WERI-Rb-1 (cell line): Measurements from ENCODE around the gene SH3GL3.
A peak's percentile ranks its signal among the peaks of the same experiment; 100 is the strongest.

Source experiments
- DNase-seq: peaks from one replicate; pipeline ENCODE4 v3.0.0-alpha.2; 2020
- H3K27ac ChIP-seq: fragments of 250-450 bp; sonication (Bioruptor Pico); 2 replicates; pipeline ENCODE4 v1.5.1; 2020; ENCODE audit warnings: mild to moderate bottlenecking, moderate library complexity
- H3K27me3 ChIP-seq: fragments of 250-450 bp; sonication (Bioruptor Pico); 2 replicates; pipeline ENCODE4 v1.5.1; 2021; ENCODE audit warnings: mild to moderate bottlenecking, low read depth, moderate library complexity; ENCODE audit not compliant: insufficient read depth, severe bottlenecking
- H3K36me3 ChIP-seq: fragments of 250-450 bp; sonication (Bioruptor Pico); 2 replicates; pipeline ENCODE4 v1.5.1; 2020; ENCODE audit warnings: mild to moderate bottlenecking, moderate library complexity
- H3K4me3 ChIP-seq: 2 replicates; pipeline ENCODE4 v1.5.1; 2011; ENCODE audit warnings: low read depth, mild to moderate bottlenecking, control low read depth, low read length
- H3K9me3 ChIP-seq: fragments of 250-450 bp; sonication (Bioruptor Pico); 2 replicates; pipeline ENCODE4 v1.5.1; 2021; ENCODE audit warnings: mild to moderate bottlenecking, moderate library complexity; ENCODE audit not compliant: severe bottlenecking
- CTCF ChIP-seq: IDR thresholded peaks from 2 replicates; pipeline ENCODE4 v1.5.1; 2011; ENCODE audit warnings: low read depth, mild to moderate bottlenecking, control low read depth, inconsistent platforms, low read length

Gene SH3GL3

GRCh38 chr15:83559310-83559966 is 112.3 kb downstream of the SH3GL3 start:
- DNase-seq, result peak; percentile 50
- no peaks in the 10 kb centered on the region for H3K27me3 ChIP-seq
- no peak overlapping the region for H3K4me3 ChIP-seq
- H3K36me3 ChIP-seq, result no peaks in the 10 kb centered on the region
- peak; percentile 78 for TF ChIP-seq CTCF
- no peaks in the 10 kb centered on the region for H3K9me3 ChIP-seq
- no peak overlapping the region for H3K27ac ChIP-seq

- Histone ChIP-seq H3K36me3 (no peaks in the 10 kb centered on the region), H3K4me3 (no peak overlapping the region), H3K27me3 (no peaks in the 10 kb centered on the region), H3K9me3 (no peaks in the 10 kb centered on the region), H3K27ac (no peak overlapping the region)
- DNase-seq, result no peak
- no peak for TF ChIP-seq CTCF
Observed at GRCh38 chr15:83561661-83562060, 114.5 kb downstream of the SH3GL3 start.

GRCh38 chr15:83565138-83565537 is 118.0 kb downstream of the SH3GL3 start:
- no peak for DNase-seq
- H3K27ac ChIP-seq, result no peak overlapping the region
- TF ChIP-seq CTCF, result no peak
- H3K36me3 ChIP-seq, result no peaks in the 10 kb centered on the region
- no peaks in the 10 kb centered on the region for H3K27me3 ChIP-seq
- no peak overlapping the region for H3K4me3 ChIP-seq
- no peaks in the 10 kb centered on the region for H3K9me3 ChIP-seq

DNA sequence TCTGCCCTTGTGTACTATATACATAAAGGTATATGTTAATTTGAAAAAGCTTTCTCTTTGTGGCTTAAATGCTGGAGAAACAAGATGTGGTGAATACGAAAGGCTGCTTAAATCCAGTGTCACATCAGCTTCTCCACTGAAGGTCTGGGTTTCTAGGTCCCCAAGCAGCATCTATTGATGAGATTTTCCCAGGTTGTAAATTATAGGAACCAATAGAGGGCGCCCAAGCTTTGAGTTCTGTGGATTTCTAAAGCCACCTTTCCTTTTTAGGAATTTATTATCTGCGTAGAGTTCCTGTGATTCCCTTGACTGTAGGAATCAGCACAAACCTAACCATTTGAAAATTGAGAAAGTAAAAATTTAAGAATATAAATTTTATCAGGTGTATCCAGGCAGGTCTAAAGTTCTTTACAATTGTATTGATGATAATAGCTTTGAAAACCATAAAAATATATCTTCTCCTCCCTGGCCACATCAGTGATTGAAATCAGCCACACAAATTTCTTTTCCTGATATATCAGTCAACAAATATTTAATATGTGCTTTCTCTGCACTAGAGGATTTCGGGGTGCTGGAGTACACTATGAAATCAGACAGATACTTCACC is 118.5 kb downstream of the SH3GL3 start:
- DNase-seq, result no peak
- Histone ChIP-seq H3K9me3 (no peaks in the 10 kb centered on the region), H3K27me3 (no peaks in the 10 kb centered on the region), H3K4me3 (no peak overlapping the region), H3K36me3 (no peaks in the 10 kb centered on the region), H3K27ac (no peak overlapping the region)
- peak; percentile 51 for TF ChIP-seq CTCF

DNA sequence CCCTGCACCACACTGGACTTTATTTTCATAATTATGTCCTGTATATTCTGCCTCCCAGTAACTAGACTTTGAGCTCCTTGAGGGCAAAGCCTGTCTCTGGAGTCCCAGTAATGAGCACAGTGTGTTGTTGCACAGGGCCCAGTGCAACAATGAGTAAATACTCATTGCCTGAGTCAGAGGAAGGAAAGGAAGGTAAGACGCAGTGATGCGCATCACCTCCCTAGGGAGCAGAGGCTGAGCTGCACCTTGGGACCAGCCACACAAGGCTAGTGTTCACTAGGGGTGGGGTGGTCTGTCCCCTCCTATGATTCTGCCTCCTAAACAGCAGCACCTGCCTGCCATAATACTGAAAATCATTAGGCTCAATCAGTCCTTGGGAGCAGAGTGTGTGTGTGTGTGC is 120.2 kb downstream of the SH3GL3 start:
- Histone ChIP-seq H3K27ac (no peak overlapping the region), H3K4me3 (no peak overlapping the region), H3K9me3 (no peaks in the 10 kb centered on the region), H3K36me3 (no peaks in the 10 kb centered on the region), H3K27me3 (no peaks in the 10 kb centered on the region)
- TF ChIP-seq CTCF, result no peak
- DNase-seq, result no peak

GRCh38 chr15:83569341-83569740 is 122.2 kb downstream of the SH3GL3 start:
- no peak for TF ChIP-seq CTCF
- no peak overlapping the region for H3K27ac ChIP-seq
- H3K4me3 ChIP-seq, result no peak overlapping the region

More at GRCh38 chr15:83569341-83569740, 122.2 kb downstream of the SH3GL3 start:
- DNase-seq, result no peak
- H3K9me3 ChIP-seq, result no peaks in the 10 kb centered on the region
- H3K27me3 ChIP-seq, result no peaks in the 10 kb centered on the region
- H3K36me3 ChIP-seq, result no peaks in the 10 kb centered on the region
